IMR-90 (cell line): ENCODE results near the gene EFHC2. TPM values are rescaled to one million over a fixed set of nuclear protein-coding genes. Genes with fewer than 3 reads are reported as not detected.

ENCODE experiments used
- ATAC-seq: fragments of 200-7000 bp; cut with Tn5 transposase; 2 replicates; pipeline ENCODE4 v1.9.1; 2020; ENCODE audit warnings: low read depth, mild to moderate bottlenecking, moderate library complexity
- BruUV-seq: library from RNA; stranded (reverse); fragments of 400-500 nt; replicated peaks from 2 replicates; lab custom pipeline; 2021; lab: Mats Ljungman, UMichigan
- CTCF ChIA-PET: fragments of 300-600 bp; formaldehyde crosslinking; extraction: SDS; loops from one replicate; lab custom pipeline; 2021; ENCODE audit warnings: antibody characterized with exemption; lab: Yijun Ruan, JAX
- POLR2A ChIA-PET: fragments of 300-600 bp; sonication (Branson Sonifier 250); formaldehyde crosslinking; loops from one replicate; lab custom pipeline; 2022; ENCODE audit warnings: antibody characterized with exemption; ENCODE audit not compliant: unreplicated experiment; lab: Charles Lee
- DNase-seq: peaks from one replicate; pipeline ENCODE4 v3.0.0; 2013
- H2AFZ ChIP-seq: replicated peaks from 2 replicates; pipeline ENCODE3; 2013; ENCODE audit warnings: low read length, mild to moderate bottlenecking; ENCODE audit not compliant: poor library complexity
- H2AK5ac ChIP-seq: 2 replicates; pipeline ENCODE4 v1.6.1; 2013; ENCODE audit warnings: low read depth, low read length, inconsistent platforms
- H2AK9ac ChIP-seq: replicated peaks from 2 replicates; pipeline ENCODE3; 2013; ENCODE audit warnings: mild to moderate bottlenecking, low read depth, low read length, moderate library complexity; ENCODE audit not compliant: poor library complexity
- H2BK120ac ChIP-seq: 2 replicates; pipeline ENCODE4 v1.6.1; 2013; ENCODE audit warnings: low read depth, low read length, inconsistent platforms
- H2BK15ac ChIP-seq: 3 replicates; pipeline ENCODE4 v1.6.1; 2013; ENCODE audit warnings: low read depth, low read length, inconsistent platforms
- H2BK20ac ChIP-seq: 2 replicates; pipeline ENCODE4 v1.6.1; 2013; ENCODE audit warnings: low read depth, mild to moderate bottlenecking, inconsistent platforms, low read length, moderate library complexity
- H2BK5ac ChIP-seq: 2 replicates; pipeline ENCODE4 v1.6.1; 2013; ENCODE audit warnings: mild to moderate bottlenecking, low read depth, low read length, inconsistent platforms; ENCODE audit not compliant: poor library complexity, severe bottlenecking
- H3K14ac ChIP-seq: replicated peaks from 2 replicates; pipeline ENCODE4 v1.6.1; 2013; ENCODE audit warnings: low read depth, low read length, inconsistent platforms
- H3K18ac ChIP-seq: 2 replicates; pipeline ENCODE4 v1.6.1; 2013; ENCODE audit warnings: low read depth, low read length, control low read depth
- H3K23ac ChIP-seq: 2 replicates; pipeline ENCODE4 v1.6.1; 2013; ENCODE audit warnings: low read depth, low read length, inconsistent platforms
- H3K27ac ChIP-seq: 2 replicates; pipeline ENCODE4 v1.5.1; 2013; ENCODE audit warnings: mild to moderate bottlenecking, control low read depth, low read length; ENCODE audit not compliant: insufficient read depth
- H3K27me3 ChIP-seq: 2 replicates; pipeline ENCODE4 v1.6.1; 2013; ENCODE audit warnings: low read length; ENCODE audit not compliant: control insufficient read depth, insufficient read depth
- H3K36me3 ChIP-seq: 2 replicates; pipeline ENCODE4 v1.6.1; 2013; ENCODE audit warnings: low read length, mixed read lengths; ENCODE audit not compliant: control insufficient read depth, insufficient read depth
- H3K4ac ChIP-seq: 2 replicates; pipeline ENCODE4 v1.6.1; 2013; ENCODE audit warnings: low read depth, low read length, inconsistent platforms
- H3K4me1 ChIP-seq: 2 replicates; pipeline ENCODE4 v1.6.1; 2013; ENCODE audit warnings: low read length, mixed read lengths; ENCODE audit not compliant: control insufficient read depth, insufficient read depth
- H3K4me2 ChIP-seq: 2 replicates; pipeline ENCODE4 v1.6.1; 2013; ENCODE audit warnings: low read depth, mild to moderate bottlenecking, control low read depth, low read length, moderate library complexity
- H3K4me3 ChIP-seq: 2 replicates; pipeline ENCODE4 v1.5.1; 2013; ENCODE audit warnings: low read depth, mild to moderate bottlenecking, control low read depth, low read length, moderate library complexity; ENCODE audit not compliant: insufficient read depth
- H3K56ac ChIP-seq: 2 replicates; pipeline ENCODE4 v1.6.1; 2013; ENCODE audit warnings: low read length, inconsistent platforms; ENCODE audit not compliant: insufficient read depth; ENCODE audit errors: extremely low read depth
- H3K79me1 ChIP-seq, 2 experiments: 2 replicates each; pipeline ENCODE4 v1.6.1; 2013; ENCODE audit warnings: low read length in 2 of 2, inconsistent platforms in 1 of 2, low read depth in 1 of 2
- H3K9ac ChIP-seq: 2 replicates; pipeline ENCODE4 v1.6.1; 2013; ENCODE audit warnings: low read depth, low read length, control low read depth
- H3K9me1 ChIP-seq: 2 replicates; pipeline ENCODE4 v1.6.1; 2013; ENCODE audit warnings: low read length, inconsistent platforms; ENCODE audit not compliant: insufficient read depth
- H3K9me3 ChIP-seq: 2 replicates; pipeline ENCODE4 v1.6.1; 2013; ENCODE audit warnings: low read length; ENCODE audit not compliant: control insufficient read depth, insufficient read depth
- H4K20me1 ChIP-seq: 2 replicates; pipeline ENCODE4 v1.6.1; 2013; ENCODE audit warnings: low read length, inconsistent platforms; ENCODE audit not compliant: insufficient read depth
- H4K5ac ChIP-seq: 2 replicates; pipeline ENCODE4 v1.6.1; 2013; ENCODE audit warnings: mild to moderate bottlenecking, low read depth, low read length, control low read depth
- H4K8ac ChIP-seq, 2 experiments: 2 replicates each; pipeline ENCODE4 v1.6.1; 2013; ENCODE audit warnings: low read depth in 2 of 2, low read length in 2 of 2, control low read depth in 1 of 2, inconsistent platforms in 1 of 2
- H4K91ac ChIP-seq: 2 replicates; pipeline ENCODE4 v1.6.1; 2013; ENCODE audit warnings: low read depth, low read length, inconsistent platforms; ENCODE audit not compliant: insufficient read depth
- BHLHE40 ChIP-seq: fragments of 150-350 bp; IDR thresholded peaks from 2 replicates; pipeline ENCODE4 v1.6.1; 2016; ENCODE audit warnings: mild to moderate bottlenecking, low read depth, low read length
- CHD1 ChIP-seq: IDR thresholded peaks from 2 replicates; pipeline ENCODE4 v1.6.1; 2012; ENCODE audit warnings: low read depth, low read length, improper control_type of control experiment
- MXI1 ChIP-seq: IDR thresholded peaks from 2 replicates; pipeline ENCODE4 v1.6.1; 2012; ENCODE audit warnings: low read depth, mild to moderate bottlenecking, low read length, moderate library complexity, borderline replicate concordance
- dilution Hi-C: fragments of 300-500 bp; cut with HindIII; formaldehyde crosslinking; loops from one replicate; pipeline ENCODE4 v1.14.3; 2018; ENCODE audit warnings: low sequenced_read_pairs; ENCODE audit not compliant: unreplicated experiment
- in situ Hi-C: fragments of 300-500 bp; cut with MboI; formaldehyde crosslinking; loops from 3 replicates; pipeline ENCODE4 v1.14.3; 2019; ENCODE audit warnings: low sequenced_read_pairs, inconsistent platforms, mixed read lengths
- intact Hi-C: fragments of 100-400 bp; cut with micrococcal nuclease; formaldehyde crosslinking; loops from 2 replicates; pipeline ENCODE4 v1.10.0; 2022
- polyA plus RNA-seq, 3 experiments: library from polyadenylated mRNA; depleted of rRNA; stranded (reverse); fragments of >200 nt; gene quantifications; 2 replicates each; pipeline ENCODE4 v1.2.3, GENCODE V29; 2012; ENCODE audit warnings: low replicate concordance in 1 of 3
- total RNA-seq: library from RNA; depleted of rRNA; stranded (reverse); fragments of >200 nt; gene quantifications from 2 replicates; pipeline ENCODE4 v1.2.3, GENCODE V29; 2012
- TF ChIP-seq, protein P1 (sequence below): fragments of 150-350 bp; IDR thresholded peaks from 2 replicates; pipeline ENCODE4 v1.6.1; 2017; ENCODE audit warnings: mild to moderate bottlenecking, antibody characterized with exemption, low read length, low read depth

Gene EFHC2
- total and polyA plus RNA-seq, 2 of the 4 experiments (the other 2 are of a cell fraction), result 0.18 to 0.24 TPM

DNA sequence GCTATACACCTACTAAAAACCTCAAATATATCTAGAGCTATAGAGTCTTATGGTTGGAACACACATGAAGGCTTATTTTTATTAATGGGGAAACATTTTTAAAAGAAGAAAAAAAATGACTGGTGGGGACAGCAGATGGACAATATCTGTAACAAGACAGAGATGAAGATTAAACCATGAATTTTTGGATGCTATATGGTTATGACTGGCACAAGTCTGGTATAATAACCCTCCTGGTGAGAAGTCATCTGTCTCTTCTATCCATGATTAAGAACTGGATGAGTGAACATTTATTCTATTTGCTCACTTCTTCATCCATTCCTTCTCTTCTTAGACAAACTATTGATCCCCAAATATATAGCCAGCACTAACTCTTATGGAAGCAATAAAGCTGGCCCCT is 104.4 kb downstream of the EFHC2 start:
- intact Hi-C loops (no loop called here), dilution Hi-C loops (no loop called here), in situ Hi-C loops (loop anchor here (5.0 kb wide), 1 partner anchor 282 kb away; no protein-coding TSS in a partner anchor)
- H3K4me3 ChIP-seq, result no peak overlapping the region
- BruUV-seq, result no TSS peak
- H3K27ac ChIP-seq, result no peak overlapping the region
- H3K9ac ChIP-seq, result no peak overlapping the region
- H3K9me3 ChIP-seq, result no peaks in the 10 kb centered on the region
- no peak overlapping the region for H2BK20ac ChIP-seq
- ChIA-PET CTCF (no interaction called here), POLR2A (no interaction called here)
- no peak overlapping the region for H4K8ac ChIP-seq
- H2AK5ac ChIP-seq, result no peak overlapping the region
- no peak overlapping the region for H4K91ac ChIP-seq
- no peak overlapping the region for H2AK9ac ChIP-seq
- H4K20me1 ChIP-seq, result no peaks in the 10 kb centered on the region
- ATAC-seq (no peak), DNase-seq (no peak)
- H2AFZ ChIP-seq, result no peak overlapping the region
- no peak overlapping the region for H3K14ac ChIP-seq
- no peak overlapping the region for H2BK5ac ChIP-seq
- H3K79me1 ChIP-seq, result no peaks in the 10 kb centered on the region
- no peak overlapping the region for H3K4me2 ChIP-seq
- peaks cover 6% of the 10 kb centered on the region for H3K27me3 ChIP-seq
- no peak overlapping the region for H2BK15ac ChIP-seq
- no peaks in the 10 kb centered on the region for H3K4me1 ChIP-seq
- no peak overlapping the region for H3K4ac ChIP-seq
- no peak overlapping the region for H3K56ac ChIP-seq
- no peak overlapping the region for H2BK120ac ChIP-seq
- no peak overlapping the region for H3K23ac ChIP-seq
- no peak overlapping the region for H4K5ac ChIP-seq
- TF ChIP-seq BHLHE40 (no peak), MXI1 (no peak), CHD1 (no peak)
- TF ChIP-seq, protein P1, sequence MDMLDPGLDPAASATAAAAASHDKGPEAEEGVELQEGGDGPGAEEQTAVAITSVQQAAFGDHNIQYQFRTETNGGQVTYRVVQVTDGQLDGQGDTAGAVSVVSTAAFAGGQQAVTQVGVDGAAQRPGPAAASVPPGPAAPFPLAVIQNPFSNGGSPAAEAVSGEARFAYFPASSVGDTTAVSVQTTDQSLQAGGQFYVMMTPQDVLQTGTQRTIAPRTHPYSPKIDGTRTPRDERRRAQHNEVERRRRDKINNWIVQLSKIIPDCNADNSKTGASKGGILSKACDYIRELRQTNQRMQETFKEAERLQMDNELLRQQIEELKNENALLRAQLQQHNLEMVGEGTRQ, result no peak
- H3K18ac ChIP-seq, result no peak overlapping the region
- H3K9me1 ChIP-seq, result no peaks in the 10 kb centered on the region
- no peaks in the 10 kb centered on the region for H3K36me3 ChIP-seq
